Osteocyte (in vitro differentiated cells): Measurements from ENCODE around the gene FIBP. TPM values are rescaled to one million over a fixed set of nuclear protein-coding genes. Genes with fewer than 3 reads are reported as not detected.

Source experiments
- DNase-seq: peaks from one replicate; pipeline ENCODE4 v3.0.0; 2021; ENCODE audit warnings: mixed read lengths; ENCODE audit not compliant: unreplicated experiment; ENCODE audit errors: extremely low spot score
- H3K27ac Mint-ChIP-seq: one replicate; pipeline ENCODE4 v1.8.0; 2021; ENCODE audit warnings: mild to moderate bottlenecking, mixed read lengths; ENCODE audit not compliant: unreplicated experiment
- H3K27me3 Mint-ChIP-seq: one replicate; pipeline ENCODE4 v1.8.0; 2021; ENCODE audit warnings: mixed read lengths; ENCODE audit not compliant: unreplicated experiment
- H3K36me3 Mint-ChIP-seq: one replicate; pipeline ENCODE4 v1.8.0; 2021; ENCODE audit warnings: mixed read lengths; ENCODE audit not compliant: unreplicated experiment
- H3K4me1 Mint-ChIP-seq: one replicate; pipeline ENCODE4 v1.8.0; 2021; ENCODE audit warnings: mixed read lengths; ENCODE audit not compliant: unreplicated experiment
- H3K4me3 Mint-ChIP-seq: one replicate; pipeline ENCODE4 v1.8.0; 2021; ENCODE audit warnings: mild to moderate bottlenecking, moderate library complexity, mixed read lengths; ENCODE audit not compliant: unreplicated experiment
- H3K9me3 Mint-ChIP-seq: one replicate; pipeline ENCODE4 v1.8.0; 2021; ENCODE audit warnings: mixed read lengths; ENCODE audit not compliant: unreplicated experiment
- total RNA-seq: library from RNA; stranded (reverse); gene quantifications from 2 replicates; pipeline ENCODE4 v1.2.1, GENCODE V29; 2021
- TF ChIP-seq, protein P1 (sequence below): fragments of 200-600 bp; sonication (generic); IDR thresholded peaks from 2 replicates; pipeline ENCODE4 v1.5.0; 2021; ENCODE audit warnings: antibody characterized with exemption, mild to moderate bottlenecking, moderate library complexity

FIBP gene
- total RNA-seq, 1 donor from 2014 or later: 92.4 TPM

DNA sequence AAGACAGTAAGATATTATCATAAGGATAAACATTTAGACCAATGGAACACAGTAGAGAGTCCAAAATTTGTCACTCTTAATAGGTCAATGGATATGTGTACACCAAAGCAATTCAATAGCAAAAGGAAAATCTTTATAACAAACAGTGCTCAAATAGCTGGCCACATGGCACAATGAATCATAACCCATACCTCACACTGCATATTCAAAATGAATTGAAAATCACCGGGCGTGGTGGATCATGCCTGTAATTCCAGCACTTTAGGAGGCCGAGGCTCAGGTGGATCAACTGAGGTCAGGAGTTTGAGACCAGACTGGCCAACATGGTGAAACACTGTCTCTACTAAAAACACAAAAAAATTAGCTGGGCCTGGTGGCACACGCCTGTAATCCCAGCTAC is 46.1 kb downstream of the FIBP start:
- Mint-ChIP-seq H3K4me3 (no peak overlapping the region), H3K36me3 (peaks cover 1% of the 10 kb centered on the region), H3K27ac (no peak overlapping the region), H3K27me3 (no peaks in the 10 kb centered on the region), H3K9me3 (no peaks in the 10 kb centered on the region), H3K4me1 (peaks cover 1% of the 10 kb centered on the region)
- no peak for DNase-seq
- TF ChIP-seq, protein P1, sequence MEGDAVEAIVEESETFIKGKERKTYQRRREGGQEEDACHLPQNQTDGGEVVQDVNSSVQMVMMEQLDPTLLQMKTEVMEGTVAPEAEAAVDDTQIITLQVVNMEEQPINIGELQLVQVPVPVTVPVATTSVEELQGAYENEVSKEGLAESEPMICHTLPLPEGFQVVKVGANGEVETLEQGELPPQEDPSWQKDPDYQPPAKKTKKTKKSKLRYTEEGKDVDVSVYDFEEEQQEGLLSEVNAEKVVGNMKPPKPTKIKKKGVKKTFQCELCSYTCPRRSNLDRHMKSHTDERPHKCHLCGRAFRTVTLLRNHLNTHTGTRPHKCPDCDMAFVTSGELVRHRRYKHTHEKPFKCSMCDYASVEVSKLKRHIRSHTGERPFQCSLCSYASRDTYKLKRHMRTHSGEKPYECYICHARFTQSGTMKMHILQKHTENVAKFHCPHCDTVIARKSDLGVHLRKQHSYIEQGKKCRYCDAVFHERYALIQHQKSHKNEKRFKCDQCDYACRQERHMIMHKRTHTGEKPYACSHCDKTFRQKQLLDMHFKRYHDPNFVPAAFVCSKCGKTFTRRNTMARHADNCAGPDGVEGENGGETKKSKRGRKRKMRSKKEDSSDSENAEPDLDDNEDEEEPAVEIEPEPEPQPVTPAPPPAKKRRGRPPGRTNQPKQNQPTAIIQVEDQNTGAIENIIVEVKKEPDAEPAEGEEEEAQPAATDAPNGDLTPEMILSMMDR: no peak

DNA sequence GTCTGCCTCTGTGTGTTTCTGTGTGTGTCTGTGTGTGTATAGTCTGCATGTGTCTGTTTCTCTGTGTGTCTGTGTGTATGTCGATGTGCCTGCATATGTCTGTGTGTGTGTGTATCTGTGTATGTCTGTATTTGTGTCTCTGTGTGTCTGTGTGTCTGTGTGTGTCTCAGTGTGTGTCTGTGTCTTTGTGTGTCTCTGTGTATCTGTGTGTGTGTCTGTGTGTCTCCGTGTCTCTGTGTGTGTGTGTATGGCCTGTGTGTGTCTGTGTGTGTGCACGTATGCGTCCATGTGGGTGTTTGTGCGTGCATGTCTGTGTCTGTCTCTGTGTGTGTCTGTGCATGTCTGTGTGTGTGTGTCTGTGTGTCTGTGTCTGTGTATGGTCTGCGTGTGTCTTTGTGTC is 54.1 kb downstream of the FIBP start:
- no peaks in the 10 kb centered on the region for H3K9me3 Mint-ChIP-seq
- peaks cover 22% of the 10 kb centered on the region for H3K27me3 Mint-ChIP-seq
- no peak overlapping the region for H3K27ac Mint-ChIP-seq
- H3K36me3 Mint-ChIP-seq: peaks cover 3% of the 10 kb centered on the region
- peaks cover 6% of the 10 kb centered on the region for H3K4me1 Mint-ChIP-seq
- TF ChIP-seq, protein P1: no peak
- DNase-seq: no peak
- H3K4me3 Mint-ChIP-seq: no peak overlapping the region

Other genes starting within 250 kb of the FIBP start
- gene RELA, start 225.6 kb downstream of the FIBP start, total RNA-seq: 77.4 and 79.7 TPM in 2 replicates
- gene KAT5, start 176.2 kb downstream of the FIBP start, total RNA-seq: 60.4 and 66.5 TPM in 2 replicates
- 54.2 and 55.6 TPM in 2 replicates for gene RNASEH2C, start 167.7 kb downstream of the FIBP start, total RNA-seq
- 19.0 and 21.0 TPM in 2 replicates for gene AP5B1, start 107.5 kb downstream of the FIBP start, total RNA-seq
- gene OVOL1, start 101.4 kb downstream of the FIBP start, total RNA-seq: not detected in 2 replicates
- gene SNX32, start 54.5 kb downstream of the FIBP start, total RNA-seq: 4.0 and 4.1 TPM in 2 replicates
- 939 and 946 TPM in 2 replicates for gene CFL1, start 30.3 kb downstream of the FIBP start, total RNA-seq
- 63.7 and 68.5 TPM in 2 replicates for gene MUS81, start 28.0 kb downstream of the FIBP start, total RNA-seq
- 130 and 131 TPM in 2 replicates for gene EFEMP2, start 15.7 kb downstream of the FIBP start, total RNA-seq
- gene CTSW, start 8.6 kb downstream of the FIBP start, total RNA-seq: not detected in 2 replicates
- 35.2 and 39.0 TPM in 2 replicates for gene CCDC85B, start 2.2 kb upstream of the FIBP start, total RNA-seq
- 37.2 and 38.0 TPM in 2 replicates for gene FOSL1, start 11.9 kb upstream of the FIBP start, total RNA-seq
- 81.2 and 83.5 TPM in 2 replicates for gene C11orf68, start 30.6 kb upstream of the FIBP start, total RNA-seq
- 106 and 107 TPM in 2 replicates for gene DRAP1, start 31.0 kb upstream of the FIBP start, total RNA-seq
- gene TSGA10IP, start 57.0 kb upstream of the FIBP start, total RNA-seq: not detected in 2 replicates
- gene SART1, start 73.3 kb upstream of the FIBP start, total RNA-seq: 45.5 and 55.9 TPM in 2 replicates
- 34.6 and 38.1 TPM in 2 replicates for gene EIF1AD, start 113.7 kb upstream of the FIBP start, total RNA-seq
- gene BANF1, start 114.0 kb upstream of the FIBP start, total RNA-seq: 207 and 216 TPM in 2 replicates
- gene CST6, start 123.5 kb upstream of the FIBP start, total RNA-seq: not detected in 2 replicates
- 0.54 and 1.1 TPM in 2 replicates for gene CATSPER1, start 138.0 kb upstream of the FIBP start, total RNA-seq
- 0.71 and 0.94 TPM in 2 replicates for gene GAL3ST3, start 160.7 kb upstream of the FIBP start, total RNA-seq
- gene SF3B2, start 163.9 kb upstream of the FIBP start, total RNA-seq: 193 and 198 TPM in 2 replicates
- gene PACS1, start 181.8 kb upstream of the FIBP start, total RNA-seq: 83.8 and 84.9 TPM in 2 replicates